22Rv1 (cell line): ENCODE data around the gene CELF4.

Experiments used
- ZFX ChIP-seq: fragments of 450-650 bp; IDR thresholded peaks from 2 replicates; pipeline ENCODE4 v1.6.1; 2017; ENCODE audit warnings: antibody characterized with exemption, borderline replicate concordance
- TF ChIP-seq, protein P1 (sequence below): fragments of 450-650 bp; IDR thresholded peaks from 2 replicates; pipeline ENCODE4 v1.5.1; 2017; ENCODE audit warnings: mild to moderate bottlenecking

DNA sequence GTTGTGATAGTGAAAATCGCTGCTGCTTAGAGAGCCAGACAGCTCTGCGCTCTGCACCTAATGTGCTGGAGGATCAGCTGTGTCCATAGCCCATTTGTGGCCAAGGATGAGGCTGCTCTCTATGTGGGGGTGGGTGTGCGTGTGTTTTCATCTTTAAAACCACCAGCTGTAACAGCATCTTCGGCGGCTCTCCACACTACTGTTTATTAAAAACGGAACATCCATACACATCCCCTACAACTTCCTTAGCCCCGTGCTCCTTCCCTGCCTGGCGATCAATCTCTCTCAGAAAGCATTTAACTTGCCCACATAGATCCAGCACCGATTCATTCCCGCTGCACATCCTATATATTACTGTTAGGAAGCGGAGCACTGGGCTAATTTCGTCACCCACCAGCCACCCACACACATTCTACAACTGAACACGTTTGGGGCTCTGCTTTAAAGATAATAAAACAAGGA is 1.6 kb downstream of the CELF4 start:
- TF ChIP-seq, protein P1, sequence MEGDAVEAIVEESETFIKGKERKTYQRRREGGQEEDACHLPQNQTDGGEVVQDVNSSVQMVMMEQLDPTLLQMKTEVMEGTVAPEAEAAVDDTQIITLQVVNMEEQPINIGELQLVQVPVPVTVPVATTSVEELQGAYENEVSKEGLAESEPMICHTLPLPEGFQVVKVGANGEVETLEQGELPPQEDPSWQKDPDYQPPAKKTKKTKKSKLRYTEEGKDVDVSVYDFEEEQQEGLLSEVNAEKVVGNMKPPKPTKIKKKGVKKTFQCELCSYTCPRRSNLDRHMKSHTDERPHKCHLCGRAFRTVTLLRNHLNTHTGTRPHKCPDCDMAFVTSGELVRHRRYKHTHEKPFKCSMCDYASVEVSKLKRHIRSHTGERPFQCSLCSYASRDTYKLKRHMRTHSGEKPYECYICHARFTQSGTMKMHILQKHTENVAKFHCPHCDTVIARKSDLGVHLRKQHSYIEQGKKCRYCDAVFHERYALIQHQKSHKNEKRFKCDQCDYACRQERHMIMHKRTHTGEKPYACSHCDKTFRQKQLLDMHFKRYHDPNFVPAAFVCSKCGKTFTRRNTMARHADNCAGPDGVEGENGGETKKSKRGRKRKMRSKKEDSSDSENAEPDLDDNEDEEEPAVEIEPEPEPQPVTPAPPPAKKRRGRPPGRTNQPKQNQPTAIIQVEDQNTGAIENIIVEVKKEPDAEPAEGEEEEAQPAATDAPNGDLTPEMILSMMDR, result no peak
- TF ChIP-seq ZFX, result no peak
